ENCODE data around the gene TM6SF1.

GRCh38 chr15:83166218-83166617 is 58.8 kb downstream of the TM6SF1 start:
- TF ChIP-seq CTCF (conservative IDR thresholded peaks at IDR 0.05 in 1 of 2, IDR thresholded peaks at IDR 0.05 in 1 of 2; ENCODE audit: extremely low read depth in 1 of 2, insufficient read depth in 1 of 2, low read depth in 1 of 2, low read length in 2 of 2): no peak
- no peak for TF ChIP-seq EZH2 (IDR thresholded peaks at IDR 0.05; ENCODE audit: borderline replicate concordance, low read length)

Data from mammary epithelial cell (primary cell).